HFF-Myc (cell line): ENCODE results near the gene VEZT.

Experiments
- DNase-seq: peaks from one replicate; pipeline ENCODE4 v3.0.0-alpha.2; 2011; ENCODE audit warnings: low read depth; ENCODE audit errors: extremely low read depth
- H3K4me3 ChIP-seq: replicated peaks from 2 replicates; pipeline ENCODE4 v1.5.1; 2011; ENCODE audit warnings: low read depth, mild to moderate bottlenecking, control low read depth, low read length
- CTCF ChIP-seq: IDR thresholded peaks from 2 replicates; pipeline ENCODE4 v1.5.1; 2012; ENCODE audit warnings: mild to moderate bottlenecking, low read depth, low read length, control low read depth; ENCODE audit errors: missing control alignments

Gene VEZT, protein sequence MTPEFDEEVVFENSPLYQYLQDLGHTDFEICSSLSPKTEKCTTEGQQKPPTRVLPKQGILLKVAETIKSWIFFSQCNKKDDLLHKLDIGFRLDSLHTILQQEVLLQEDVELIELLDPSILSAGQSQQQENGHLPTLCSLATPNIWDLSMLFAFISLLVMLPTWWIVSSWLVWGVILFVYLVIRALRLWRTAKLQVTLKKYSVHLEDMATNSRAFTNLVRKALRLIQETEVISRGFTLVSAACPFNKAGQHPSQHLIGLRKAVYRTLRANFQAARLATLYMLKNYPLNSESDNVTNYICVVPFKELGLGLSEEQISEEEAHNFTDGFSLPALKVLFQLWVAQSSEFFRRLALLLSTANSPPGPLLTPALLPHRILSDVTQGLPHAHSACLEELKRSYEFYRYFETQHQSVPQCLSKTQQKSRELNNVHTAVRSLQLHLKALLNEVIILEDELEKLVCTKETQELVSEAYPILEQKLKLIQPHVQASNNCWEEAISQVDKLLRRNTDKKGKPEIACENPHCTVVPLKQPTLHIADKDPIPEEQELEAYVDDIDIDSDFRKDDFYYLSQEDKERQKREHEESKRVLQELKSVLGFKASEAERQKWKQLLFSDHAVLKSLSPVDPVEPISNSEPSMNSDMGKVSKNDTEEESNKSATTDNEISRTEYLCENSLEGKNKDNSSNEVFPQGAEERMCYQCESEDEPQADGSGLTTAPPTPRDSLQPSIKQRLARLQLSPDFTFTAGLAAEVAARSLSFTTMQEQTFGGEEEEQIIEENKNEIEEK

GRCh38 chr12:95217377-95218149 lies at the start of gene VEZT, which contains the start of gene FGD6:
TSS of gene VEZT (plus strand) at chr12:95217807. CDS start at chr12:95217851, 44 bp downstream.
TSS of gene FGD6 (minus strand) at chr12:95217467. CDS start at chr12:95217240, 227 bp downstream.
- peak; percentile 57 for TF ChIP-seq CTCF
- peak; percentile 97 for DNase-seq
- H3K4me3 ChIP-seq = peak within 1 kb of the TSS; percentile 84

DNA sequence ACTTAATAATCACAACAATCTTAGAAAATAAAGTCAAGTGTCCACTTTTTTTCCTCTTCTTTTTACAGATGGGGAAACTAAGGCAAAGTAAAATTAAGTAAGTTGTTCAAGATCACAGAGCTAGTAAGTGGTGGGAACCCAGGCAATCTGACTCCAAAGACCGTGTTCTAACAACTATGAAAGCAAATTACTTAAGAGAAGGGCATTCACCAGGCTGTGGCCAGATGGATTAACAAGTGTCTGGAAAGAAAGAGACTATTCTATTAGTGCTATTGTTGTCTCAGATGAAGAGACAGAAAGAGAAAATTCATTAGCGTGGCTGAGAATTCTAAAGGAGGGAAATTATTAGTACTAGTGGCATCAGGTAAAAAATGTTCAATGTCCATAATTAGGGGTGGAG lies 48.9 kb upstream of the VEZT start:
- TF ChIP-seq CTCF = no peak
- no peak overlapping the region for H3K4me3 ChIP-seq
- no peak for DNase-seq

GRCh38 chr12:95169368-95169767 lies 48.2 kb upstream of the VEZT start:
- peak; percentile 60 for DNase-seq
- no peak overlapping the region for H3K4me3 ChIP-seq
- no peak for TF ChIP-seq CTCF

- peak; percentile 55 for DNase-seq
Observed at GRCh38 chr12:95173392-95174251, 44.0 kb upstream of the VEZT start.

GRCh38 chr12:95177201-95177768 lies 40.3 kb upstream of the VEZT start:
- no peak for TF ChIP-seq CTCF
- DNase-seq = no peak
- no peak overlapping the region for H3K4me3 ChIP-seq

More at GRCh38 chr12:95173392-95174251, 44.0 kb upstream of the VEZT start:
- H3K4me3 ChIP-seq = no peak overlapping the region
- no peak for TF ChIP-seq CTCF
